Measurements from ENCODE around the gene WDR4.

GRCh38 chr21:42837421-42838211 lies 41.7 kb downstream of the WDR4 start:
- TF ChIP-seq TEAD4 (IDR thresholded peaks at IDR 0.05; ENCODE audit: low read length), result no peak
- TF ChIP-seq TEAD4 (CRISPR knock-in tag; IDR thresholded peaks at IDR 0.05; ENCODE audit: borderline replicate concordance), result no peak
- TF ChIP-seq USF2 (CRISPR knock-in tag; IDR thresholded peaks at IDR 0.05), result no peak
- no peak for TF ChIP-seq JUN (IDR thresholded peaks at IDR 0.05; ENCODE audit: borderline replicate concordance, low read depth, low read length)
- no peak for TF ChIP-seq JUN (CRISPR knock-in tag; IDR thresholded peaks at IDR 0.05; ENCODE audit: borderline replicate concordance)
- peak in 1 of 3 experiments; percentile 23; a peak in 1 of 6 replicates for TF ChIP-seq CTCF (IDR thresholded peaks at IDR 0.05 in 2 of 3, conservative IDR thresholded peaks at IDR 0.05 in 1 of 3; ENCODE audit: insufficient read depth in 2 of 3, low read depth in 1 of 3, low read length in 3 of 3)
- TF ChIP-seq NR4A1 (CRISPR knock-in tag; IDR thresholded peaks at IDR 0.05), result no peak
- TF ChIP-seq NR4A1 (tag; IDR thresholded peaks at IDR 0.05), result no peak
- TF ChIP-seq RAD21 (CRISPR knock-in tag; conservative IDR thresholded peaks at IDR 0.05 in 1 of 2, IDR thresholded peaks at IDR 0.05 in 1 of 2), result no peak
- TF ChIP-seq HBP1 (CRISPR knock-in tag; IDR thresholded peaks at IDR 0.05), result no peak
- no peak for TF ChIP-seq EP300 (IDR thresholded peaks at IDR 0.05; ENCODE audit: low read length)
- no peak for TF ChIP-seq KLF13 (tag; IDR thresholded peaks at IDR 0.05; ENCODE audit: borderline replicate concordance, low read depth)
- no peak for TF ChIP-seq PTTG1 (tag; IDR thresholded peaks at IDR 0.05; ENCODE audit: low read depth)
